ENCODE measurements around the gene STARD8. TPM values are rescaled to one million over a fixed set of nuclear protein-coding genes. Genes with fewer than 3 reads are reported as not detected.

STARD8 gene
- total and polyA plus RNA-seq, 2 donors (not counting 3 experiments of a cell fraction or from before 2014, with no cell fraction given), result 6.8 to 14.8 TPM

GRCh38 chrX:68669871-68670270, 22.4 kb downstream of the STARD8 start:
- dilution Hi-C loops (cut with MboI; ENCODE audit: extremely low pct_ligation_motif_present, low sequenced_read_pairs) (no loop called here), intact Hi-C loops (cut with micrococcal nuclease) (no loop called here)
- no peak for DNase-seq (ENCODE audit: low read depth, low spot score)
- BruUV-seq (replicated peaks), result no TSS peak
- H3K79me2 ChIP-seq (ENCODE audit: control insufficient read depth, insufficient read depth, low read length), result no peaks in the 10 kb centered on the region
- no peaks in the 10 kb centered on the region for H3K27me3 ChIP-seq (ENCODE audit: control insufficient read depth in 2 of 2, insufficient read depth in 2 of 2, low read length in 2 of 2)
- ChIA-PET POLR2A (no interaction called here), CTCF (no interaction called here)
- TF ChIP-seq POLR2A (IDR thresholded peaks at IDR 0.05; ENCODE audit: low read depth, low read length) (no peak), FOS (IDR thresholded peaks at IDR 0.05; ENCODE audit: borderline replicate concordance, insufficient read depth, low read length) (no peak), GATA2 (IDR thresholded peaks at IDR 0.05; ENCODE audit: insufficient read depth, insufficient read length, low read depth, low read length) (no peak), MAX (IDR thresholded peaks at IDR 0.05; ENCODE audit: insufficient read depth, insufficient read length) (no peak), EZH2 (IDR thresholded peaks at IDR 0.05; ENCODE audit: borderline replicate concordance, low read depth, low read length, severe bottlenecking) (no peak), JUN (IDR thresholded peaks at IDR 0.05; ENCODE audit: borderline replicate concordance, insufficient read depth, insufficient read length, low read depth) (no peak), CTCF (IDR thresholded peaks at IDR 0.05; ENCODE audit: extremely low read depth in 1 of 2, insufficient read depth in 1 of 2, low read depth in 1 of 2, low read length in 2 of 2) (no peak), POLR2AphosphoS5 (IDR thresholded peaks at IDR 0.05; ENCODE audit: insufficient read depth, low read depth, low read length) (no peak), MYC (IDR thresholded peaks at IDR 0.05; ENCODE audit: low read depth, low read length) (no peak)
- peaks cover 5% of the 10 kb centered on the region for H3K4me1 ChIP-seq (ENCODE audit: control insufficient read depth, extremely low read depth, insufficient read depth, low read length)
- no peak overlapping the region for H3K27ac ChIP-seq (ENCODE audit: insufficient read depth, low read depth, low read length)
- no peaks in the 10 kb centered on the region for H3K9me3 ChIP-seq (replicated peaks; ENCODE audit: control insufficient read depth, insufficient read depth, low read length)
- no peaks in the 10 kb centered on the region for H3K9me1 ChIP-seq (replicated peaks; ENCODE audit: control insufficient read depth, extremely low read depth, insufficient read depth, low read length)
- no peak overlapping the region for H3K4me2 ChIP-seq (ENCODE audit: insufficient read depth, low read length)
- no peak overlapping the region for H3K4me3 ChIP-seq (replicated peaks in 1 of 3; ENCODE audit: insufficient read depth in 1 of 3, low read depth in 1 of 3, low read length in 3 of 3)
- no peaks in the 10 kb centered on the region for H4K20me1 ChIP-seq (replicated peaks; ENCODE audit: control insufficient read depth, extremely low read depth, insufficient read depth, low read length)
- no peak overlapping the region for H3K9ac ChIP-seq (replicated peaks; ENCODE audit: extremely low read depth, insufficient read depth, low read length)
- H3K36me3 ChIP-seq (ENCODE audit: control insufficient read depth in 2 of 2, extremely low read depth in 1 of 2, insufficient read depth in 2 of 2, low read length in 2 of 2), result no peaks in the 10 kb centered on the region
- FAIRE-seq, result no peak
- H2AFZ ChIP-seq (ENCODE audit: low read depth, low read length), result no peak overlapping the region
